Activated T-cell treated with anti-CD3 and anti-CD28 coated beads, Interleukin-2, amount 50 U/mL, for 48 hours (primary cell): ENCODE data around the gene ZNF691.
A peak's percentile ranks its signal among the peaks of the same experiment; 100 is the strongest.
"Not testable (repeated sequence)": the region's sequence is repeated elsewhere in the genome, so short reads cannot be mapped to it uniquely, and the experiment has no call there.

ENCODE experiments used
- DNase-seq, 2 experiments: peaks; one replicate each; pipeline ENCODE4 v3.0.0-alpha.2; 2020

The ZNF691 gene, protein sequence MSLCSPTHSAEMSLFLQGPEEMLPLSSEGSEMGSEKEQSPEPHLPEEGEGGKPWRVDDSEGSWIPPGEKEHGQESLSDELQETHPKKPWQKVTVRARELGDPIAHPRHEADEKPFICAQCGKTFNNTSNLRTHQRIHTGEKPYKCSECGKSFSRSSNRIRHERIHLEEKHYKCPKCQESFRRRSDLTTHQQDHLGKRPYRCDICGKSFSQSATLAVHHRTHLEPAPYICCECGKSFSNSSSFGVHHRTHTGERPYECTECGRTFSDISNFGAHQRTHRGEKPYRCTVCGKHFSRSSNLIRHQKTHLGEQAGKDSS

DNA sequence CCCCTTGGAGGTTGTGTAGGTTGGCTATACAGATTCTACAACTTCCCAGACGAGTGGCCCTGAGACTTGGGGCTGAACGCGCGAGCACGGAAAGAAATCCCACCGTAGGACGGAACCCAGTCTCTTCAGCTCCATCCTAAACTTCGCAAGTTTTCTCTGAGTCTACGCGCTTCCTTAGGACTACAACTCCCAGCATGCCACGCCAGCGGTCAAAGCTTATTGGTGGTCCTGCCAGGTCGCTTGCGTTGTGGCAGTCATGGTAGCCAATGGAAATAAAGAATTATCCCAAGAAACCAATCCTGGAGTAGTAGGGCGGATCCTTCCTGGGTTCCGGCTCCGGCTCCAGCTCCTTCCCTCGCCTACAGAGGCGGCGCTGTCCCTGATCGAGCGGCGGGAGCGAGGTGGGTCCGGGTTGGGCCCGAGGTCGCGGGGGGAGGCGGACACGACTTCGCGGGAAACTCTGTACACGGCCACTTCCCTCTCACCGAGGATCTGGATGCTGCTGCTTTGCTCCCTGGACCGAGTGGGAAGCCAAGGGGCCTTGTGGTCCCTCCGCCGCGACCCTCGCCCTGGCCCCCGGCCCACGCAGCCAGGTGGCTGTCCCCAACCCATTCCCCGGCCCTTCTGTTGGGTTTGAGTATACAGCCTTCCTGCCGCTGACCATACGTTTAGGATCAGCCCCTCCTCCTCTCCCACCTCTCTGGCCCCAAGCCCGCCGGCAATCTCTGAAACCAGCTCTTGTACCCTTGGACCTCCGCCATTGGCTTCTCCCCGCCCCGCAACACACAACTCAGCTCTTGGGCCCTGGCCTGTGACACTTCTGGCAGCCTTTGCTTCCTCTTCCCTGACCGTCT is at the start of gene ZNF691:
TSS of gene ZNF691 (plus strand) at position 357 of the 854 bp plus-strand sequence. CDS start 3,046 bp downstream, outside the sequence.
- peak; percentile 88 to 89 for DNase-seq

GRCh38 chr1:42797414-42797813 is 49.0 kb upstream of the ZNF691 start:
- DNase-seq = no peak

DNA sequence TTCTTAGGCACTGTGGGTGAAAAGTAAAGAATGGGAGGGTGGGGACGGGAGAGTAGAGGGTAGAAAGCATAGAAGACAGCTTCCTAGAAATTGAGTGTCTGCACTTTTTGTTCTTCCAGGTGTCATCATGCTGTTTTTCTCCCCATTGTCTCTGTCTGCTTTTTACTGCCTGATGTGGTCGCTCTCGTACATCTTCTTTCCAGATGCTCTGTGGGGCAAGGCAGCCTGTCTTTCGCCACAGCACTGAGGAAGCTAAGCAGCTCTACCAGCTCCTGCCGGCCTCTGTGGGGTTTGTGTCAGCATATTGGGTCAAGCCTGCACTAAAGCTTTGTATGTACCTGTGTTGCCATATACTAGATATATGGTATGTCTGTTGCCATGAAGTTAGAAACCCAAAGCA is 48.4 kb upstream of the ZNF691 start:
- DNase-seq = no peak

GRCh38 chr1:42801832-42802473 is 44.5 kb upstream of the ZNF691 start:
- DNase-seq = no peak

- no peak for DNase-seq
Measured at GRCh38 chr1:42806171-42806570, 40.2 kb upstream of the ZNF691 start.

GRCh38 chr1:42806593-42806992 is 39.8 kb upstream of the ZNF691 start:
- no peak for DNase-seq

DNA sequence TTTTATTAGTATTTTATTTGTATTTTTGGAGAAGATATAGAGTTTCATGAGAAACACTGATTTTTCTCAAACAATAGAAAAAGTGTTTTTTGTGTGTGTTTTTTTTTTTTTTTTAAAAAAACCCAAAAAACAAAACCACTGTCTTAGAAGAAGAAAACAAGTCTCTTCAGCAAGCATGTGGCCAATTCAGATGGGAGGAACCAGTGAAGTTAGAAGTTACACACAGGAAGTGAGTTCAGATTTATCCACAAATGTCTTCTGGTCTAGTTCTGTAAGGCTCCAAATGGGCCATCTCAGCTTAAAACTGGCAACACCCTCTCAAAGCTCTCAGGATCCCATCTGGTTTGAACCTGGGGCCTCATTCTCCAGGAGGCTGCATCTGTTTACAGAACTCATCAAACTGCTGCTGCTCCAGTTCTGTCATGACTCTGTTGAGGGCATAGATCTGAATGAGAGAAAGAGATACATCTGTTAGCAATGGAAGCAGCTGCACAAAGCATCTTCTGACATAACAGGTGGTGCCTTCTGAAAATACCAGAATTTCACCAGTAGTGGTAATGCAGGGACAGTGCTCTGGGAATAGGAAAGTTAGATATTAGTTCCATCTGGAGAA is 39.3 kb upstream of the ZNF691 start:
- DNase-seq = no peak

DNA sequence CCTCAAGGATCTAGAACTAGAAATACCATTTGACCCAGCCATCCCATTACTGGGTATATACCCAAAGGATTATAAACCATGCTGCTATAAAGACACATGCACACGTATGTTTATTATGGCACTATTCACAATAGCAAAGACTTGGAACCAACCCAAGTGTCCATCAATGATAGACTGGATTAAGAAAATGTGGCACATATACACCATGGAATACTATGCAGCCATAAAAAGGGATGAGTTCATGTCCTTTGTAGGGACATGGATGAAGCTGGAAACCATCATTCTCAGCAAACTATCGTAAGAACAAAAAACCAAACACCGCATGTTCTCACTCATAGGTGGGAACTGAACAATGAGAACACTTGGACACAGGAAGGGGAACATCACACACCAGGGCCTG is 31.6 kb upstream of the ZNF691 start:
- DNase-seq = not testable (repeated sequence)

- DNase-seq = peak; percentile 26 to 31
Measured at GRCh38 chr1:42815941-42816584, 30.4 kb upstream of the ZNF691 start.

- DNase-seq = peak; percentile 94 to 96
Measured at GRCh38 chr1:42816585-42817439, 29.6 kb upstream of the ZNF691 start, which contains the start of the genes ERMAP and SVBP. ERMAP (plus strand) TSS chr1:42817122; CDS start chr1:42830449, 13,327 bp downstream. SVBP (minus strand) TSS chr1:42817397; CDS start chr1:42816544, 853 bp downstream.

- no peak for DNase-seq
Measured at GRCh38 chr1:42817440-42817767, 29.0 kb upstream of the ZNF691 start.

- DNase-seq = no peak
Measured at GRCh38 chr1:42817976-42818375, 28.4 kb upstream of the ZNF691 start.

- no peak for DNase-seq
Measured at GRCh38 chr1:42820813-42821212, 25.6 kb upstream of the ZNF691 start.

GRCh38 chr1:42821690-42822089 is 24.7 kb upstream of the ZNF691 start:
- no peak for DNase-seq

DNA sequence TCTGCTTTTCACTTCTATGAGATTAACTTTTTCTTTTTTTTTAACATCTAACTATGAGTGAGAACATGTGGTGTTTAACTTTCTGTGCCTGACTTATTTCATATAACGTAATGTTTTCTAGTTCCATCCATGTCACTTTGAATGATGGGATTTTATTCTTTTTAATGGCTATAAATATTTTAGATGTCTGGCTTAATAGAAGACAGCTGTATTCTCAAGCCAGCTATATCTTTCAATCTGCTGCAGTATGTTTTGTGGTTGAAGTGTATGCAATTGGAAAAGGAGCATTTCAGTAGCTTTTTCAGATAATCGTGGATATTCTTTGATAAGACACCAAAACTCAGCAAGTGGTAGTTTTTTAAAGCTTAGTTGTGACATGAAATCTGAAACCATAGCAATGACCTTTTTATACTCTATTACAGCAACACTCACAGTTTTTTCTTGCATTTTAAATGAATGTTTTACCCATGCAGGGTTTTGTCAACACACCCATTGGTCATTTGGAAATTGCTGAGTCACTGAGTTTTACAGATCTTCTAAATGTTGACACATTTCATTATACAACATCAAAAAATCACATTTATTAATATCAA is 23.5 kb upstream of the ZNF691 start:
- DNase-seq = no peak

DNA sequence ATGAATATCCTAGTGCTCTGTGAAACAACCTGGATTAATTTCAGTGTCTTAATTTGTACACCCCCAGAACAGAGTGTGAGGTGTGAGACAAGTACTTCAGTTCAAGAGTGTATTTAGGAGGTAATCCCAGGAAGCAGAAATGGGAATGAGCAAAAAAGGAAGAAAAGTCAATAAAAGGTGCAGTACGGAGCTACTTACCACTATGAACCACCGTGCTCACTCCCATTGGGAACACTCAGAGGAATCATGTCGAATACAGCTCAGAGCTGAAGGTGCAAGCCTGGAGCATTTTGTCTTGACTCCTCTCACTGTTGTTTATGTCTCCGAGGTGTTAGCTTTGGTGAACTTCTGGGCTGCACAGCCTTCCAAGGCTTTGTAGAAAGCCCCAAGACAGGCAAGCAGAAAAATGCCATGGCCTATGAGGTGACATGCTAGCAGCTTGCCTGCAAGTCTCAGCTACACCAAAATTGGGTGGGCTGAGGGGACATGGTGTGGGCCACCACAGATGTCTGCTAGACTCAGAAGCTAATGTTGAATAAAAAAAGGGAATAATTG is 21.9 kb upstream of the ZNF691 start:
- DNase-seq = no peak

- DNase-seq = no peak
Measured at GRCh38 chr1:42825036-42825851, 21.2 kb upstream of the ZNF691 start.

GRCh38 chr1:42830631-42831030 is 15.8 kb upstream of the ZNF691 start:
- no peak for DNase-seq

DNA sequence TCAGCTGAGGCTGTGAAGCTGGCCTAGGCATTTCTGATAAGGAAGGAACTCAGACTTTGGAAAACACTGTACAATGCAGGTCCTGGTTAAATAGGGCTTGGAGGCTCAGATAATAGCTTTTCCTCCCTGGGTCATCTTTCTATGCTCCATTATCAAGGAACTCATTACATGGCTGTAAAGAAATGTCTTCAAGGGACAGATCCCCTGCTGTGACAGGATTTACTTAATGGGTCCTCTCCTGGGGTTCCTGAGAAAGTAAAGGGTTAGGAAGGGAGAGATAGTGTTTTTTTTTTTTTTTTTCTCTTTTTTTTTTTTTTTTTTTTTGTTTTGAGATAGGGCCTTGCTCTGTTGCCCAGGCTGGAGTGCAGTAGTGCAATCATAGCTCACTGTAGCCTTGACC is 15.1 kb upstream of the ZNF691 start:
- no peak for DNase-seq
